GM12878 (cell line): ENCODE data around the gene FDX2. TPM values are rescaled to one million over a fixed set of nuclear protein-coding genes. Genes with fewer than 3 reads are reported as not detected.

Source experiments
- BHLHE40 ChIP-seq, 2 experiments: fragments of 450-650 bp in 1 of 2; IDR thresholded peaks; 2 replicates each; pipeline ENCODE4 v1.6.1; 2011 to 2017; ENCODE audit warnings: low read depth in 2 of 2, borderline replicate concordance in 1 of 2, improper control_type of control experiment in 1 of 2, low read length in 1 of 2, mild to moderate bottlenecking in 1 of 2
- BRCA1 ChIP-seq: IDR thresholded peaks from 2 replicates; pipeline ENCODE4 v1.6.1; 2011; ENCODE audit warnings: low read depth, low read length, improper control_type of control experiment
- EED ChIP-seq: sonication (generic); IDR thresholded peaks from 2 replicates; pipeline ENCODE4 v1.6.1; 2016; ENCODE audit warnings: antibody characterized with exemption, low read depth
- HDGF ChIP-seq: fragments of 450-650 bp; IDR thresholded peaks from 2 replicates; pipeline ENCODE4 v1.6.1; 2016; ENCODE audit warnings: antibody characterized with exemption
- NFXL1 ChIP-seq: fragments of 450-650 bp; IDR thresholded peaks from 2 replicates; pipeline ENCODE4 v1.6.1; 2017; ENCODE audit warnings: antibody characterized with exemption, mild to moderate bottlenecking, borderline replicate concordance
- NR2C2 ChIP-seq: IDR thresholded peaks from 2 replicates; pipeline ENCODE4 v1.6.1; 2011; ENCODE audit warnings: borderline replicate concordance, low read depth; ENCODE audit not compliant: control insufficient read depth, insufficient read length
- PAX5 ChIP-seq: IDR thresholded peaks from 2 replicates; pipeline ENCODE4 v1.6.1; 2011; ENCODE audit warnings: low read depth, low read length, borderline replicate concordance
- RAD21 ChIP-seq: IDR thresholded peaks from 2 replicates; pipeline ENCODE4 v1.6.1; 2011; ENCODE audit warnings: mild to moderate bottlenecking, low read depth, low read length, moderate library complexity; ENCODE audit not compliant: insufficient read depth
- RBBP5 ChIP-seq: fragments of 200-600 bp; sonication (generic); conservative IDR thresholded peaks from 2 replicates; pipeline ENCODE4 v1.6.1; 2016
- RELB ChIP-seq: fragments of 450-650 bp; IDR thresholded peaks from 2 replicates; pipeline ENCODE4 v1.6.1; 2017; ENCODE audit warnings: low read depth, mild to moderate bottlenecking, moderate library complexity
- SMARCA5 ChIP-seq: fragments of 450-650 bp; IDR thresholded peaks from 2 replicates; pipeline ENCODE4 v1.6.1; 2017; ENCODE audit warnings: mild to moderate bottlenecking
- SREBF2 ChIP-seq: IDR thresholded peaks from 2 replicates; pipeline ENCODE4 v1.6.1; 2012; ENCODE audit warnings: mild to moderate bottlenecking, low read length
- SRF ChIP-seq, 2 experiments: IDR thresholded peaks; 2 replicates each; pipeline ENCODE4 v1.6.1; 2011; ENCODE audit warnings: low read depth in 2 of 2, low read length in 2 of 2, mild to moderate bottlenecking in 1 of 2, moderate library complexity in 1 of 2
- STAT3 ChIP-seq: IDR thresholded peaks from 2 replicates; pipeline ENCODE4 v1.6.1; 2011; ENCODE audit warnings: low read depth, low read length, improper control_type of control experiment
- TCF3 ChIP-seq: IDR thresholded peaks from 2 replicates; pipeline ENCODE4 v1.6.1; 2012; ENCODE audit warnings: low read depth, mild to moderate bottlenecking, low read length, borderline replicate concordance; ENCODE audit not compliant: insufficient read depth
- ZNF274 ChIP-seq: IDR thresholded peaks from one replicate; pipeline ENCODE4 v1.8.0; 2011; ENCODE audit not compliant: insufficient read length, insufficient read depth
- polyA plus RNA-seq, 11 experiments: library from polyadenylated mRNA; depleted of rRNA in 4 of 11; unstranded in 6 of 11; stranded (reverse) in 5 of 11; fragments of >200 nt; fragmentation: Nextera tagmentation in 4 of 11; fragmentation: Illumina TruSeq in 1 of 11; extraction: Ambion mirVana in 4 of 11; extraction: Trizol in 1 of 11; gene quantifications; 1 replicate in 1 of 11; 2 replicates in 10 of 11; pipeline versions ENCODE4 v1.2.1 to v1.2.3, GENCODE V29; 2011 to 2016; ENCODE audit warnings: inconsistent platforms in 2 of 11, missing spikeins in 2 of 11, low read depth in 1 of 11
- total RNA-seq, 4 experiments: library from RNA; depleted of rRNA in 3 of 4; stranded (reverse); fragments of >200 nt in 3 of 4; fragmentation: Illumina TruSeq in 1 of 4; extraction: Trizol in 1 of 4; gene quantifications; 2 replicates each; pipeline versions ENCODE4 v1.2.1 to v1.2.3, GENCODE V29; 2013 to 2021
- TF ChIP-seq, protein P1 (sequence below): fragments of 450-650 bp; IDR thresholded peaks from 2 replicates; pipeline ENCODE4 v1.6.1; 2017; ENCODE audit warnings: mild to moderate bottlenecking, moderate library complexity
- TF ChIP-seq, protein P2 (sequence below): IDR thresholded peaks from 2 replicates; pipeline ENCODE4 v1.6.1; 2012; ENCODE audit warnings: improper control_type of control experiment, low read depth, low read length; ENCODE audit not compliant: insufficient replicate concordance
- TF ChIP-seq, protein P3 (sequence below): fragments of 450-650 bp; IDR thresholded peaks from 2 replicates; pipeline ENCODE4 v1.6.1; 2016; ENCODE audit warnings: mild to moderate bottlenecking

The FDX2 gene
- total and polyA plus RNA-seq, 10 of the 15 experiments (the other 5 are each of a cell fraction or from before 2014, with no cell fraction given): 1.4 to 50.4 (median 24.7) TPM

DNA sequence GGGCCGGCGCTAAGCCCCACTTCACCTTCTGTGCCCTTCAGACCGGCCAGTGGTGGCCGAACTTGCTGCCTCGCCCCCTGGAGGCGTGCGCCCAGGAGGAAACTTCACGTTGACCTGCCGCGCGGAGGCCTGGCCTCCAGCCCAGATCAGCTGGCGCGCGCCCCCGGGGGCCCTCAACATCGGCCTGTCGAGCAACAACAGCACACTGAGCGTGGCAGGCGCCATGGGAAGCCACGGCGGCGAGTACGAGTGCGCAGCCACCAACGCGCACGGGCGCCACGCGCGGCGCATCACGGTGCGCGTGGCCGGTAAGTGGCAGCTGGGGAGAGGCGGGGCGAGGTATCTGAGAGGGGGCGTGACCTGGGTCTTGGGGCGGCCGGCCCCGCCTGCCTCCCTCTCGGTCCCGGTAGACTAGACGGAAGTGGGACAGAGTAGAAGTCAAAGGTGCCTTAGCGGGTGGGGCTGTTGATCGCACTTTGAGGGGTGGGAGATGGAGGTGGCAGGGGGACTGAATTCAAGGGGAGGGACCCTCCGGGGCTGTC is 20.4 kb downstream of the FDX2 start (continued):
- TF ChIP-seq, protein P1, sequence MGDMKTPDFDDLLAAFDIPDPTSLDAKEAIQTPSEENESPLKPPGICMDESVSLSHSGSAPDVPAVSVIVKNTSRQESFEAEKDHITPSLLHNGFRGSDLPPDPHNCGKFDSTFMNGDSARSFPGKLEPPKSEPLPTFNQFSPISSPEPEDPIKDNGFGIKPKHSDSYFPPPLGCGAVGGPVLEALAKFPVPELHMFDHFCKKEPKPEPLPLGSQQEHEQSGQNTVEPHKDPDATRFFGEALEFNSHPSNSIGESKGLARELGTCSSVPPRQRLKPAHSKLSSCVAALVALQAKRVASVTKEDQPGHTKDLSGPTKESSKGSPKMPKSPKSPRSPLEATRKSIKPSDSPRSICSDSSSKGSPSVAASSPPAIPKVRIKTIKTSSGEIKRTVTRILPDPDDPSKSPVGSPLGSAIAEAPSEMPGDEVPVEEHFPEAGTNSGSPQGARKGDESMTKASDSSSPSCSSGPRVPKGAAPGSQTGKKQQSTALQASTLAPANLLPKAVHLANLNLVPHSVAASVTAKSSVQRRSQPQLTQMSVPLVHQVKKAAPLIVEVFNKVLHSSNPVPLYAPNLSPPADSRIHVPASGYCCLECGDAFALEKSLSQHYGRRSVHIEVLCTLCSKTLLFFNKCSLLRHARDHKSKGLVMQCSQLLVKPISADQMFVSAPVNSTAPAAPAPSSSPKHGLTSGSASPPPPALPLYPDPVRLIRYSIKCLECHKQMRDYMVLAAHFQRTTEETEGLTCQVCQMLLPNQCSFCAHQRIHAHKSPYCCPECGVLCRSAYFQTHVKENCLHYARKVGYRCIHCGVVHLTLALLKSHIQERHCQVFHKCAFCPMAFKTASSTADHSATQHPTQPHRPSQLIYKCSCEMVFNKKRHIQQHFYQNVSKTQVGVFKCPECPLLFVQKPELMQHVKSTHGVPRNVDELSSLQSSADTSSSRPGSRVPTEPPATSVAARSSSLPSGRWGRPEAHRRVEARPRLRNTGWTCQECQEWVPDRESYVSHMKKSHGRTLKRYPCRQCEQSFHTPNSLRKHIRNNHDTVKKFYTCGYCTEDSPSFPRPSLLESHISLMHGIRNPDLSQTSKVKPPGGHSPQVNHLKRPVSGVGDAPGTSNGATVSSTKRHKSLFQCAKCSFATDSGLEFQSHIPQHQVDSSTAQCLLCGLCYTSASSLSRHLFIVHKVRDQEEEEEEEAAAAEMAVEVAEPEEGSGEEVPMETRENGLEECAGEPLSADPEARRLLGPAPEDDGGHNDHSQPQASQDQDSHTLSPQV: no peak
- TF ChIP-seq SRF (IDR thresholded peaks at IDR 0.05; ENCODE audit: low read depth in 2 of 2, low read length in 2 of 2) (no peak), BHLHE40 (IDR thresholded peaks at IDR 0.05; ENCODE audit: borderline replicate concordance in 1 of 2, low read depth in 2 of 2, low read length in 1 of 2) (peak; percentile 60 to 79; a peak in 3 of 4 replicates), ZNF274 (no peak), NR2C2 (no peak), HDGF (peak; percentile 37; the same call in 1 of the 2 replicates), SREBF2 (no peak), NFXL1 (no peak), TCF3 (0 out of 2 replicates have a peak, but pooled peaks have one; percentile 49), PAX5 (no peak), RBBP5 (no peak), RAD21 (no peak), BRCA1 (no peak), STAT3 (no peak), RELB (no peak), SMARCA5 (0 out of 2 replicates have a peak, but pooled peaks have one; percentile 20), EED (no peak)
- TF ChIP-seq, protein P2, sequence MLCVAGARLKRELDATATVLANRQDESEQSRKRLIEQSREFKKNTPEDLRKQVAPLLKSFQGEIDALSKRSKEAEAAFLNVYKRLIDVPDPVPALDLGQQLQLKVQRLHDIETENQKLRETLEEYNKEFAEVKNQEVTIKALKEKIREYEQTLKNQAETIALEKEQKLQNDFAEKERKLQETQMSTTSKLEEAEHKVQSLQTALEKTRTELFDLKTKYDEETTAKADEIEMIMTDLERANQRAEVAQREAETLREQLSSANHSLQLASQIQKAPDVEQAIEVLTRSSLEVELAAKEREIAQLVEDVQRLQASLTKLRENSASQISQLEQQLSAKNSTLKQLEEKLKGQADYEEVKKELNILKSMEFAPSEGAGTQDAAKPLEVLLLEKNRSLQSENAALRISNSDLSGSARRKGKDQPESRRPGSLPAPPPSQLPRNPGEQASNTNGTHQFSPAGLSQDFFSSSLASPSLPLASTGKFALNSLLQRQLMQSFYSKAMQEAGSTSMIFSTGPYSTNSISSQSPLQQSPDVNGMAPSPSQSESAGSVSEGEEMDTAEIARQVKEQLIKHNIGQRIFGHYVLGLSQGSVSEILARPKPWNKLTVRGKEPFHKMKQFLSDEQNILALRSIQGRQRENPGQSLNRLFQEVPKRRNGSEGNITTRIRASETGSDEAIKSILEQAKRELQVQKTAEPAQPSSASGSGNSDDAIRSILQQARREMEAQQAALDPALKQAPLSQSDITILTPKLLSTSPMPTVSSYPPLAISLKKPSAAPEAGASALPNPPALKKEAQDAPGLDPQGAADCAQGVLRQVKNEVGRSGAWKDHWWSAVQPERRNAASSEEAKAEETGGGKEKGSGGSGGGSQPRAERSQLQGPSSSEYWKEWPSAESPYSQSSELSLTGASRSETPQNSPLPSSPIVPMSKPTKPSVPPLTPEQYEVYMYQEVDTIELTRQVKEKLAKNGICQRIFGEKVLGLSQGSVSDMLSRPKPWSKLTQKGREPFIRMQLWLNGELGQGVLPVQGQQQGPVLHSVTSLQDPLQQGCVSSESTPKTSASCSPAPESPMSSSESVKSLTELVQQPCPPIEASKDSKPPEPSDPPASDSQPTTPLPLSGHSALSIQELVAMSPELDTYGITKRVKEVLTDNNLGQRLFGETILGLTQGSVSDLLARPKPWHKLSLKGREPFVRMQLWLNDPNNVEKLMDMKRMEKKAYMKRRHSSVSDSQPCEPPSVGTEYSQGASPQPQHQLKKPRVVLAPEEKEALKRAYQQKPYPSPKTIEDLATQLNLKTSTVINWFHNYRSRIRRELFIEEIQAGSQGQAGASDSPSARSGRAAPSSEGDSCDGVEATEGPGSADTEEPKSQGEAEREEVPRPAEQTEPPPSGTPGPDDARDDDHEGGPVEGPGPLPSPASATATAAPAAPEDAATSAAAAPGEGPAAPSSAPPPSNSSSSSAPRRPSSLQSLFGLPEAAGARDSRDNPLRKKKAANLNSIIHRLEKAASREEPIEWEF: no peak
- TF ChIP-seq, protein P3, sequence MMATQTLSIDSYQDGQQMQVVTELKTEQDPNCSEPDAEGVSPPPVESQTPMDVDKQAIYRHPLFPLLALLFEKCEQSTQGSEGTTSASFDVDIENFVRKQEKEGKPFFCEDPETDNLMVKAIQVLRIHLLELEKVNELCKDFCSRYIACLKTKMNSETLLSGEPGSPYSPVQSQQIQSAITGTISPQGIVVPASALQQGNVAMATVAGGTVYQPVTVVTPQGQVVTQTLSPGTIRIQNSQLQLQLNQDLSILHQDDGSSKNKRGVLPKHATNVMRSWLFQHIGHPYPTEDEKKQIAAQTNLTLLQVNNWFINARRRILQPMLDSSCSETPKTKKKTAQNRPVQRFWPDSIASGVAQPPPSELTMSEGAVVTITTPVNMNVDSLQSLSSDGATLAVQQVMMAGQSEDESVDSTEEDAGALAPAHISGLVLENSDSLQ: peak; percentile 82
